ENCODE data around the gene STK39. TPM values are rescaled to one million over a fixed set of nuclear protein-coding genes. Genes with fewer than 3 reads are reported as not detected.

The STK39 gene
- total RNA-seq, 1 donor from 2014 or later: 28.2 TPM

DNA sequence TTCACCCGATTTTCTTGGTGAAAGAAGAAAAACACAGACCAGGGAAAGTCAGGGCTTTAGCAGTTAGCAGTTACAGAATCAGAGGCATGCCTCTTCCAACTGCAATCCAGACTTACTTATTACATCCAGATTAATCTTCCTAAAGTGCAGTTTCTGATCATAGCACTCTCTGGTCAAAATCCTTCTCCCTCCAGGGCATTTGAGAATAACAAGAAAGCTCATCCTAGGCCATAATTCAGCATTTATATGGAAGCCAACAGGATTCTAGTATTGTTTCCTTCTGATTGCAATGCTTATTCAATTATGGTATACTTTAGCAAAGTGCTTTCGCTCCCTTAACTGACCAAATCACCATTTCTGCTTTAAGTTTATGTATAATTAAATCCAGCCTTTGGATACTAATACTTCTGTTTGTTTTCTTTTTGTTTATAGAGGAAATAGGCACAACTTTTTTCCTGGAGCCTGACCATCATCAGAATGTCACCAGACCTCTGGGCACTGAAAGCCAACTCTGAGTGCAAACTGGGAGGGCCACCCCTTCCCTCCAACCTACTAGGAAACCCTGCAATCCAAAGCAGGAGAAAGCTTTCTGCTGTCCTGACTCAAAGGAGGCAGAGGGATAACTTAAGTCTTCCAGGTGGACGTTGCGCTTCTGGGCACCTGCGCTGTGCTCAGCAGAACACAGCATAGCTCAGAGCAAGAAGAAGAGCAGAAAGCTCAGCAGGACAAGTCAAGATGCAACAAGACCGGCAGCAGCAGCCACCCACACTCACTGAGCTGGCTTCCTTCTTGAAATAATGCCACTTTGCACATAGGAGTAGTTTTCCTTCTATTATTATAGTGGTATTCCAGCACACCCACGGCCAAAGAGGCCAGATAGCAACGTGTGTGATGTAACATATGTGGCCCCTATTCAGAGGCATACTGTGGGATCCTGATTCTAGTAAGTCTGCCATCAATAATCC lies 99.3 kb downstream of the STK39 start:
- H3K36me3 Mint-ChIP-seq (ENCODE audit: low read depth): peaks cover 9% of the 10 kb centered on the region
- H3K27ac Mint-ChIP-seq (ENCODE audit: unreplicated experiment): peak overlapping the region; percentile 40
- peaks cover 11% of the 10 kb centered on the region for H3K4me1 Mint-ChIP-seq
- no peaks in the 10 kb centered on the region for H3K9me3 Mint-ChIP-seq
- TF ChIP-seq, protein P1, sequence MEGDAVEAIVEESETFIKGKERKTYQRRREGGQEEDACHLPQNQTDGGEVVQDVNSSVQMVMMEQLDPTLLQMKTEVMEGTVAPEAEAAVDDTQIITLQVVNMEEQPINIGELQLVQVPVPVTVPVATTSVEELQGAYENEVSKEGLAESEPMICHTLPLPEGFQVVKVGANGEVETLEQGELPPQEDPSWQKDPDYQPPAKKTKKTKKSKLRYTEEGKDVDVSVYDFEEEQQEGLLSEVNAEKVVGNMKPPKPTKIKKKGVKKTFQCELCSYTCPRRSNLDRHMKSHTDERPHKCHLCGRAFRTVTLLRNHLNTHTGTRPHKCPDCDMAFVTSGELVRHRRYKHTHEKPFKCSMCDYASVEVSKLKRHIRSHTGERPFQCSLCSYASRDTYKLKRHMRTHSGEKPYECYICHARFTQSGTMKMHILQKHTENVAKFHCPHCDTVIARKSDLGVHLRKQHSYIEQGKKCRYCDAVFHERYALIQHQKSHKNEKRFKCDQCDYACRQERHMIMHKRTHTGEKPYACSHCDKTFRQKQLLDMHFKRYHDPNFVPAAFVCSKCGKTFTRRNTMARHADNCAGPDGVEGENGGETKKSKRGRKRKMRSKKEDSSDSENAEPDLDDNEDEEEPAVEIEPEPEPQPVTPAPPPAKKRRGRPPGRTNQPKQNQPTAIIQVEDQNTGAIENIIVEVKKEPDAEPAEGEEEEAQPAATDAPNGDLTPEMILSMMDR (conservative IDR thresholded peaks at IDR 0.05): no peak
- no peaks in the 10 kb centered on the region for H3K27me3 Mint-ChIP-seq (ENCODE audit: low read depth)
- DNase-seq (ENCODE audit: low read depth, low spot score): no peak
- no peak overlapping the region for H3K4me3 Mint-ChIP-seq

DNA sequence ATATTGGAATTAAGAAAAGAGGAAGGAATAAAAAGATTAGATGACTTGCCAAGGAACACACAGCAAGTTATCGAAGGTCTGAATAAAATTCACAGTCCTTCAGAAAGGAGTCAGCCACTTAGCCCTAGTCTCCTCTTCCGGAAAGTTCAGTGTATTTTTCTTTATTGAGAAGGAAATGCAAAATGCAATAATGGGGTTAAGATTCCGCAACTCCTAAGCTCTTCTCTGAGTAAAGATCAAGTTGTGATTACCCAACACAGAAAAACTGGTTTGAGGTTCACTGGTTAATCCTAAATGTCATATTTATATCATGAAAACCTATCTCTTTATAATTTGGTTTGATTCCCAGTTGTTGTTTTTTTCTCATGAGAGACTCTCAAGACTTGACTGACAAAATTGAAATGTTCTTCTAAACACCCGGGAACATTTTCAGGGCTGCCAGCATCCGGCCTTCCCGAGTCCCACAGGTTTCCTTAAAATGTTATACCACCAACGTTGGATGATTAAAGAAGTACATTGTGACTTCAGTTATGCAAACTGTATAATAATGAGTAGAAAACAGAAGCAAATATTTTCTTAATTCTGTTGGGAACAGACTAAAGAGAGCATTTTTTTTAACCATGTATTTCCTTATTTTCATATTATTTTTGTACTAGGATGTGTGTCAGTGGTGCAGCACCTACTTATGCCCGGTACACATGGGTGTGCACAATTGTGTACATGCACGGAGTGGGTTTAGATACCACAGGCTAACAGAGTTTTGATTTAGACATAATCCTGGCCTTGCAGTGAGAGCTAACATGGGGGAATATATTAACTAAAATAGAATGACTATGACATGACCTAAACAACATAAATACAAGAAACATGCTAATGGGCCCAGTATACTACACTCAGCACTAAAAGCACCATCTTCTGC lies 100.2 kb downstream of the STK39 start:
- H3K9me3 Mint-ChIP-seq: no peaks in the 10 kb centered on the region

DNA sequence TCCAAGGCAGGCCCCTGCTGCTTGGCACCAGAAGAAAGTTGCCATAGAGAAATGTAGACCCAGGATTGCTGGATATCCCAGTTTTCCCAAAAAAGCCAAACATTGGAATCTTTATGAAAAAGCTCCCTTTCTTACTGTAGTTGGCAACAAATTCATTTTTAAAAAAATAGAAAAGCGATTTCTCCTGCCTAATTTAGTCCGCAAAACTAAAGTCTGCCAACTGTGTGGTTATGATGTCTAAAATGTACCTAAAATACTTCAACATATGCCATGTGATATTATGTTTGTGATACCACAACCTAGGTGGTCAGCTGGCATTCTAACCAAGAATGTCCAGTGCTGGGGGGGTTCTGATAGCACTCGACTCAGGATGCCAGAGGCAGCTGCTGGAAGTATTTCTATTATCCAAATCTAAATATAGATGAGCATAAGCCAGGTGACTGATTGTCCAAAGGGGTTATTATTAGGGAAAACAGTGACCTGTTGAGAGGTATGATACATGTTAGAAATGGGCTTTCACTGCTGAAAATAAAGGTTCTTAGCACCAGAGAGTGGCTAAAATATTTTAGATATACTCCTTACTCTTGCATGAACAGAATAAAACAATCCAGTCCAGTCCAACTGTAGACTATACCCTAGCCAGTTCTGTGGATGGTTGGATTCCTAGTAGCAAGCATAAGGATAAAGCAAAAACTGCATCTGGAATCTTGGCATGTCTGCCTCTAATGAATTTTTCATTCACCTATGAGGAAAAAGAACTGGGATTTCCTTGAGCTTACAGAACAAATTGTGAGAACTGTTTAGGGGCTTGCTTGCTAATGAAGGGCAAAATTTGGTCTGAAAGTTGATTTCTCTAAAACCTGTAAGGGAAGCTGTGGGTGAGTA lies 101.7 kb downstream of the STK39 start:
- no peak for DNase-seq (ENCODE audit: low read depth, low spot score)
- H3K27me3 Mint-ChIP-seq (ENCODE audit: low read depth): no peaks in the 10 kb centered on the region
- no peak overlapping the region for H3K4me3 Mint-ChIP-seq
- H3K27ac Mint-ChIP-seq (ENCODE audit: unreplicated experiment): no peak overlapping the region
- peaks cover 8% of the 10 kb centered on the region for H3K4me1 Mint-ChIP-seq
- no peaks in the 10 kb centered on the region for H3K9me3 Mint-ChIP-seq
- H3K36me3 Mint-ChIP-seq (ENCODE audit: low read depth): peaks cover 2% of the 10 kb centered on the region
- TF ChIP-seq, protein P1 (conservative IDR thresholded peaks at IDR 0.05): no peak

More for the DNA sequence above, 100.2 kb downstream of the STK39 start:
- no peak overlapping the region for H3K27ac Mint-ChIP-seq (ENCODE audit: unreplicated experiment)
- H3K4me1 Mint-ChIP-seq: peaks cover 8% of the 10 kb centered on the region
- H3K27me3 Mint-ChIP-seq (ENCODE audit: low read depth): no peaks in the 10 kb centered on the region
- no peak for DNase-seq (ENCODE audit: low read depth, low spot score)
- no peak overlapping the region for H3K4me3 Mint-ChIP-seq
- peaks cover 5% of the 10 kb centered on the region for H3K36me3 Mint-ChIP-seq (ENCODE audit: low read depth)
- TF ChIP-seq, protein P1 (conservative IDR thresholded peaks at IDR 0.05): no peak

DNA sequence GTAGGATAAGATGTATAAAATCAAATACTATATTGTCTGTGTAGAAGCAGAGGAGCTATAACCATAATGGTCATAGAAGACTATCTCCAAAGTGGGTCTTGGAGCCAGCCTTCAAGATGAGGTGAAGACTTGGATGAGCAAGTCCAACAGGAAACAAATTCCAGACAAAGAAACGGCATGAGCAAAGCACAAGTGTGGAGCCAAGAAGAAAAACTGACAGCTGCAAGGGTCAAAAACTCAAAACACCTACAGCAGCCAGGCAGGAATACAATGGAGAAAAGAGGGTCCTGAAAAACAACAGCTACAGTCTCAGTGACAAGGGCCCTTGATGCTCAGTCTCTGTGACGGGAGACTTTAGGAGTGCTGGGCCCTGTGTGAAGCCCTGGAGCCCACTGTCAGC lies 102.4 kb downstream of the STK39 start:
- Mint-ChIP-seq H3K9me3 (no peaks in the 10 kb centered on the region), H3K27ac (ENCODE audit: unreplicated experiment) (no peak overlapping the region), H3K4me3 (no peak overlapping the region)

More for the DNA sequence above, 102.4 kb downstream of the STK39 start:
- peaks cover 10% of the 10 kb centered on the region for H3K4me1 Mint-ChIP-seq
- TF ChIP-seq, protein P1 (conservative IDR thresholded peaks at IDR 0.05): no peak
- DNase-seq (ENCODE audit: low read depth, low spot score): no peak
- H3K36me3 Mint-ChIP-seq (ENCODE audit: low read depth): peaks cover 2% of the 10 kb centered on the region
- no peaks in the 10 kb centered on the region for H3K27me3 Mint-ChIP-seq (ENCODE audit: low read depth)

All from neural crest cell (in vitro differentiated cells).